Kidney epithelial cell (primary cell): Measurements from ENCODE around the gene SPEG. TPM values are rescaled to one million over a fixed set of nuclear protein-coding genes. Genes with fewer than 3 reads are reported as not detected.

Experiments
- DNase-seq: peaks from one replicate; pipeline ENCODE4 v3.0.0-alpha.2; 2010; ENCODE audit warnings: low read depth
- H3K27me3 ChIP-seq: 2 replicates; pipeline ENCODE4 v1.6.0; 2011; ENCODE audit warnings: low read length; ENCODE audit not compliant: control insufficient read depth, insufficient read depth
- H3K36me3 ChIP-seq: 2 replicates; pipeline ENCODE4 v1.5.1; 2011; ENCODE audit warnings: low read length; ENCODE audit not compliant: control insufficient read depth, insufficient read depth
- H3K4me3 ChIP-seq: 2 replicates; pipeline ENCODE4 v1.5.1; 2011; ENCODE audit warnings: low read depth, mild to moderate bottlenecking, control low read depth, low read length
- total RNA-seq: library from RNA; depleted of rRNA; stranded (reverse); fragments of >200 nt; gene quantifications from 2 replicates; pipeline ENCODE4 v1.2.3, GENCODE V29; 2015
- TF ChIP-seq, protein P1 (sequence below): IDR thresholded peaks from 2 replicates; pipeline ENCODE4 v1.5.1; 2011; ENCODE audit warnings: mild to moderate bottlenecking, moderate library complexity, low read length, control low read depth, inconsistent platforms; ENCODE audit not compliant: insufficient read depth, poor library complexity, severe bottlenecking

The SPEG gene
- total RNA-seq, 1 donor from 2014 or later, result 9.9 TPM

DNA sequence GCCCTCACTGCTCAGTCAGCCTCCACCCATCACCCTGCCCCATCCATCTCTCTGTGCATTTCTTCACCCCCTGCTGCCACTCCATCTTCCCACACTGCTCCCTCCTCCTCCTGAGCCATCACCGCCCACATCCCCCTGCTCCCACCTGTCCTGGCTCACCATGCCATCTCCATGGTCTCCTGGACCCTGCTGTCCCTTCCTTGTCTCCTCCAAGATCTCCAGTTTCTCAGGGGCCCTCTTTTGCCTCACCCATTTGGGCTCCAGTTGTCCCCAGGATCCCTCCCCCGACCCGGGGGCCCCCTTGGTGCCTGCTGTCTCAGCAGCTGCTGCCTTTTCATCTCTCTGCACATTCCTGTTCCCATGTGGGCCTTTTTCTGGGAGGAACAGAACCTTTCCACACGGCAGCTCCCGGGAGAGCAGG, 10.6 kb downstream of the SPEG start:
- TF ChIP-seq, protein P1, sequence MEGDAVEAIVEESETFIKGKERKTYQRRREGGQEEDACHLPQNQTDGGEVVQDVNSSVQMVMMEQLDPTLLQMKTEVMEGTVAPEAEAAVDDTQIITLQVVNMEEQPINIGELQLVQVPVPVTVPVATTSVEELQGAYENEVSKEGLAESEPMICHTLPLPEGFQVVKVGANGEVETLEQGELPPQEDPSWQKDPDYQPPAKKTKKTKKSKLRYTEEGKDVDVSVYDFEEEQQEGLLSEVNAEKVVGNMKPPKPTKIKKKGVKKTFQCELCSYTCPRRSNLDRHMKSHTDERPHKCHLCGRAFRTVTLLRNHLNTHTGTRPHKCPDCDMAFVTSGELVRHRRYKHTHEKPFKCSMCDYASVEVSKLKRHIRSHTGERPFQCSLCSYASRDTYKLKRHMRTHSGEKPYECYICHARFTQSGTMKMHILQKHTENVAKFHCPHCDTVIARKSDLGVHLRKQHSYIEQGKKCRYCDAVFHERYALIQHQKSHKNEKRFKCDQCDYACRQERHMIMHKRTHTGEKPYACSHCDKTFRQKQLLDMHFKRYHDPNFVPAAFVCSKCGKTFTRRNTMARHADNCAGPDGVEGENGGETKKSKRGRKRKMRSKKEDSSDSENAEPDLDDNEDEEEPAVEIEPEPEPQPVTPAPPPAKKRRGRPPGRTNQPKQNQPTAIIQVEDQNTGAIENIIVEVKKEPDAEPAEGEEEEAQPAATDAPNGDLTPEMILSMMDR, result no peak
- peaks cover 1% of the 10 kb centered on the region for H3K36me3 ChIP-seq
- H3K27me3 ChIP-seq, result peaks cover 16% of the 10 kb centered on the region
- no peak for DNase-seq
- no peak overlapping the region for H3K4me3 ChIP-seq

DNA sequence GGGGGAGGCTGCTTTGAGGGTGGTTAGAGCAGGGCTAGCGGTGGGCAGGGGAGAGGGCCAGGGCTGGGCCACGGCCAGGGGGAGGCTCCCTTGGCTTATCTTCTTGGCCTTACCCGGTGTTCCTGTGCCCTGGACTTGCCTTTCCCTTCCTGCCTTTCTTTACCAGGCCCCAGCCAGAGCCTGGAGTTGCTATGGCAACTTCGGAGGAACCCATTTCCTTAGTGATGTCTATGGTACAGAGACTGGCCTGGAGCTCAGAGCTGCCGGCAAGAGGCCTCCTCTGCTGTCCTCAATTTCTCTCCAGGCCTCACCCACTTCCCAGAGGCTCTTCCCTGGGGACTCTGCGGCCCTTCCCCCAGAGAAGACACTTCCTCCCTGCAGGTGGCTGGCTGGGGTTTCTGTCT, 11.5 kb downstream of the SPEG start:
- Histone ChIP-seq H3K4me3 (no peak overlapping the region), H3K27me3 (peaks cover 16% of the 10 kb centered on the region), H3K36me3 (peaks cover 1% of the 10 kb centered on the region)
- TF ChIP-seq, protein P1, result no peak
- no peak for DNase-seq

DNA sequence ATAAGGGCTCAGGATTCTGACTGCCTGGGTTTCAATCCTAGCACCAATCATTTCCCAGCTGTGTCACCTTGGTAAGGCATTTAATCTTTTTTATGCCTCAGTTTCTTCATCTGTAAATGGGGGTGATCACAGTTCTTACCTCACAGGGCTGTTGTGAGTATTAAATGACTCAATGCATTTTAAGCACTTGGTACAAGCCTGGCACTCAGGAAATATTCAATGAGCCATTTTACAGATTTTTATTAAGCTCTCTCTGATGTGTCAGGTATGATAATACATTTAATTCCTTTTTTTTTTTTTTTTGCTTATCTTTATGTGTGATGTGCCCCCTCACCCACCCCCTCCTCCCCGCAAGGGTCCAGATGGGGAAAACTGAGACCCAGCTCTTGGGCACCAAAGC, 12.0 kb downstream of the SPEG start:
- TF ChIP-seq, protein P1, result no peak
- H3K4me3 ChIP-seq, result no peak overlapping the region
- H3K36me3 ChIP-seq, result peaks cover 1% of the 10 kb centered on the region
- peaks cover 16% of the 10 kb centered on the region for H3K27me3 ChIP-seq
- no peak for DNase-seq

DNA sequence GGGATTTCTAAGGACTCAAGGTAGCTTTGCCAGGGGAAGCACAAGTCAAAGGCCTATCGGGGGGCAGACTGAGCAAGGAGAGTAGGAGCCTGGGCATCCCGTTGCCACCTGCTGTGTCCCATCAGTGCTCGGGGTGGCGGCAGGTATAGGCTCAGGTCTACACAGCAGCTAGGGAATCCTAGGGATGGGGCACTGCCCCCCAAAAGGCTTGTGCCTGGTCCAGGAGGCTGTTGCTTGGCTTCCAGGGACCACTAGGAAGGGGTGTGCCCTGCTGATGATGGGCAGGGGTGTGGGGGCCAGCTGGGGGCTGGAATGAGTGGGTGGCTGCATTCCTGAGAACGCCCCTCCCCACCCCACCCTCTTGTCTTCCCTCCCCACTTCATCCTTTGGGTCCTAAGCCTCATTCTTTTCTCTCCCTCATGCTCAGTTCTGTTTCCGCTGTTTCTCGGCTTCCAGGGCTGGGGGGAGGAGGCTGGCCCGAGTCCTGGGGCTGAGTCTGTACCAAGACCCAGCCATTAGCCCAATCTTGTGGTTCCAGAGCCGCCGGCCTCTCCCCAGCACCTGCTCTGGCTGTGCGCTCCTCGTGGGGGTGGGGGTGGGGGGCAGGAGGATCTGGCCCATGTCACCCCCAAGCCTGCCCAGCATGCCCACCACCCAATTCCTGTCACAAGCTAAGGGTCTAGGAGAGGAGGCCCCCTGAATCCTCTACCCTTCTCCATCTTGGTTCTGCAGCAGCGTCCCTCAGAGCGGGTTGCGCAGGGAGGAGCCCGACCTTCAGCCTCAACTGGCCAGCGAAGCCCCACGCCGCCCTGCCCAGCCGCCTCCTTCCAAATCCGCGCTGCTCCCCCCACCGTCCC, 12.8 kb downstream of the SPEG start:
- no peak overlapping the region for H3K4me3 ChIP-seq
- peaks cover 16% of the 10 kb centered on the region for H3K27me3 ChIP-seq
- TF ChIP-seq, protein P1, result no peak
- no peak for DNase-seq
- H3K36me3 ChIP-seq, result peaks cover 1% of the 10 kb centered on the region

DNA sequence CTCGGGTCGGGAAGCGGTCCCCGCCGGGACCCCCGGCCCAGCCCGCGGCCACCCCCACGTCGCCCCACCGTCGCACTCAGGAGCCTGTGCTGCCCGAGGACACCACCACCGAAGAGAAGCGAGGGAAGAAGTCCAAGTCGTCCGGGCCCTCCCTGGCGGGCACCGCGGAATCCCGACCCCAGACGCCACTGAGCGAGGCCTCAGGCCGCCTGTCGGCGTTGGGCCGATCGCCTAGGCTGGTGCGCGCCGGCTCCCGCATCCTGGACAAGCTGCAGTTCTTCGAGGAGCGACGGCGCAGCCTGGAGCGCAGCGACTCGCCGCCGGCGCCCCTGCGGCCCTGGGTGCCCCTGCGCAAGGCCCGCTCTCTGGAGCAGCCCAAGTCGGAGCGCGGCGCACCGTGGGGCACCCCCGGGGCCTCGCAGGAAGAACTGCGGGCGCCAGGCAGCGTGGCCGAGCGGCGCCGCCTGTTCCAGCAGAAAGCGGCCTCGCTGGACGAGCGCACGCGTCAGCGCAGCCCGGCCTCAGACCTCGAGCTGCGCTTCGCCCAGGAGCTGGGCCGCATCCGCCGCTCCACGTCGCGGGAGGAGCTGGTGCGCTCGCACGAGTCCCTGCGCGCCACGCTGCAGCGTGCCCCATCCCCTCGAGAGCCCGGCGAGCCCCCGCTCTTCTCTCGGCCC, 13.6 kb downstream of the SPEG start:
- no peak for DNase-seq
- Histone ChIP-seq H3K4me3 (no peak overlapping the region), H3K27me3 (peaks cover 16% of the 10 kb centered on the region), H3K36me3 (peaks cover 1% of the 10 kb centered on the region)
- TF ChIP-seq, protein P1, result no peak
